ENCODE data around the gene ORMDL3. TPM values are rescaled to one million over a fixed set of nuclear protein-coding genes. Genes with fewer than 3 reads are reported as not detected.

Gene ORMDL3
- total RNA-seq, 1 experiment from 2014 or later = 14.7 TPM

DNA sequence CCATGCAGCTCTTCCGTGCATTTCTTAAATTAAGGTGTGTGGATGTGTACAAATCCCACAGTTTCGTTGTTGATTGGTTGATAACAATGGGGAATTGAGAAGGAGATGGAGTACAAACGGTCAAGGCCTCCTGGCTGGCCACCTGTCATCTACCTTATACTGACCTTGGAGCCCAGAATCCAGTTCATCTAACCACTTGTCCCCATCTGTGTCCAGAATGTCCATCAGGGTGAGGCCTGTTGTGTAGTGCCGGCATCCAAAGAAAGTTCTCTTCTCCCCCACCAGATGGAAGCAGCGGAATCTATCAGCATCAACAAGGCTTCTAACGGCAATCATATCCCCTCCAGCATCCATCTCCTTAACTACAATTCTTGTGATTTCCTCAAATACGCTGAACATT is 10.5 kb downstream of the ORMDL3 start:
- Mint-ChIP-seq H3K4me1 (ENCODE audit: insufficient read depth, unreplicated experiment) (no peaks in the 10 kb centered on the region), H3K27me3 (ENCODE audit: insufficient read depth, unreplicated experiment) (peaks cover 19% of the 10 kb centered on the region), H3K27ac (ENCODE audit: low read depth, unreplicated experiment) (no peak overlapping the region), H3K4me3 (ENCODE audit: unreplicated experiment) (no peak overlapping the region), H3K9me3 (ENCODE audit: unreplicated experiment) (no peaks in the 10 kb centered on the region), H3K36me3 (ENCODE audit: insufficient read depth, unreplicated experiment) (no peaks in the 10 kb centered on the region)
- TF ChIP-seq, protein P1, sequence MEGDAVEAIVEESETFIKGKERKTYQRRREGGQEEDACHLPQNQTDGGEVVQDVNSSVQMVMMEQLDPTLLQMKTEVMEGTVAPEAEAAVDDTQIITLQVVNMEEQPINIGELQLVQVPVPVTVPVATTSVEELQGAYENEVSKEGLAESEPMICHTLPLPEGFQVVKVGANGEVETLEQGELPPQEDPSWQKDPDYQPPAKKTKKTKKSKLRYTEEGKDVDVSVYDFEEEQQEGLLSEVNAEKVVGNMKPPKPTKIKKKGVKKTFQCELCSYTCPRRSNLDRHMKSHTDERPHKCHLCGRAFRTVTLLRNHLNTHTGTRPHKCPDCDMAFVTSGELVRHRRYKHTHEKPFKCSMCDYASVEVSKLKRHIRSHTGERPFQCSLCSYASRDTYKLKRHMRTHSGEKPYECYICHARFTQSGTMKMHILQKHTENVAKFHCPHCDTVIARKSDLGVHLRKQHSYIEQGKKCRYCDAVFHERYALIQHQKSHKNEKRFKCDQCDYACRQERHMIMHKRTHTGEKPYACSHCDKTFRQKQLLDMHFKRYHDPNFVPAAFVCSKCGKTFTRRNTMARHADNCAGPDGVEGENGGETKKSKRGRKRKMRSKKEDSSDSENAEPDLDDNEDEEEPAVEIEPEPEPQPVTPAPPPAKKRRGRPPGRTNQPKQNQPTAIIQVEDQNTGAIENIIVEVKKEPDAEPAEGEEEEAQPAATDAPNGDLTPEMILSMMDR (IDR thresholded peaks at IDR 0.05; ENCODE audit: unreplicated experiment) = no peak
- no peak for DNase-seq (ENCODE audit: unreplicated experiment)
- ChIA-PET POLR2A (interaction anchor here (1.9 kb wide), 1 partner anchor 10 kb away, joined by 7 read pairs; the partner anchor contains the start of gene ORMDL3), CTCF (no interaction called here)
- BruUV-seq (replicated peaks) = no TSS peak
- intact Hi-C loops (cut with micrococcal nuclease) = no loop called here

- Mint-ChIP-seq H3K36me3 (ENCODE audit: insufficient read depth, unreplicated experiment) (no peaks in the 10 kb centered on the region), H3K4me1 (ENCODE audit: insufficient read depth, unreplicated experiment) (no peaks in the 10 kb centered on the region), H3K9me3 (ENCODE audit: unreplicated experiment) (no peaks in the 10 kb centered on the region), H3K4me3 (ENCODE audit: unreplicated experiment) (no peak overlapping the region), H3K27me3 (ENCODE audit: insufficient read depth, unreplicated experiment) (peaks cover 28% of the 10 kb centered on the region), H3K27ac (ENCODE audit: low read depth, unreplicated experiment) (no peak overlapping the region)
- DNase-seq (ENCODE audit: unreplicated experiment) = no peak
- TF ChIP-seq, protein P1 (IDR thresholded peaks at IDR 0.05; ENCODE audit: unreplicated experiment) = no peak
- CTCF ChIA-PET = no interaction called here
- POLR2A ChIA-PET = interaction anchor here (0.7 to 1.9 kb wide), 2 partner anchors 11 to 853 kb away, joined by 3 to 7 read pairs; partner anchors contain the start of gene ORMDL3
- BruUV-seq (replicated peaks) = no TSS peak
- intact Hi-C loops (cut with micrococcal nuclease) = no loop called here
Observed at GRCh38 chr17:39915559-39915958, 11.8 kb downstream of the ORMDL3 start.

DNA sequence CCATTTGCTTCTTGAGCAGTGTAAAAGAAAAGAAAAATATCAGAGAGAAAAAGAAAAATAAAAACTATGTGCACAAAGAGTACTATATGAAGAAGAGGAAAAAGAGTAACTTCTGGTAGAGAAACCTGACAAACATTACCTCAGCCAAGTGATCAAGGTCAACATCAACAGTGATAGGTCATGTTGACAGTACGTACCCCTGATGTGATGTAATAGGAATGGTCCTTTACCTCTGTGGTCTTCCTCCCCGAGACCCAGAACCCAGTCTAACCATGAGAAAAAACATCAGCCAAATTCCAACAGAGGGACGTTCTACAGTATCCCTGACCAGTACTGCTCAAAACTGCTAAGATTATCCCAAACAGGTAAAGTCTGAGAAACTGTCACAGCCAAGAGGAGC is 13.4 kb downstream of the ORMDL3 start:
- intact Hi-C loops (cut with micrococcal nuclease) = no loop called here
- H3K4me3 Mint-ChIP-seq (ENCODE audit: unreplicated experiment) = no peak overlapping the region
- H3K4me1 Mint-ChIP-seq (ENCODE audit: insufficient read depth, unreplicated experiment) = no peaks in the 10 kb centered on the region
- TF ChIP-seq, protein P1 (IDR thresholded peaks at IDR 0.05; ENCODE audit: unreplicated experiment) = no peak
- H3K9me3 Mint-ChIP-seq (ENCODE audit: unreplicated experiment) = no peaks in the 10 kb centered on the region
- no peak for DNase-seq (ENCODE audit: unreplicated experiment)
- CTCF ChIA-PET = no interaction called here
- no peaks in the 10 kb centered on the region for H3K36me3 Mint-ChIP-seq (ENCODE audit: insufficient read depth, unreplicated experiment)
- no TSS peak for BruUV-seq (replicated peaks)
- no peak overlapping the region for H3K27ac Mint-ChIP-seq (ENCODE audit: low read depth, unreplicated experiment)
- peaks cover 37% of the 10 kb centered on the region for H3K27me3 Mint-ChIP-seq (ENCODE audit: insufficient read depth, unreplicated experiment)
- POLR2A ChIA-PET = no interaction called here

DNA sequence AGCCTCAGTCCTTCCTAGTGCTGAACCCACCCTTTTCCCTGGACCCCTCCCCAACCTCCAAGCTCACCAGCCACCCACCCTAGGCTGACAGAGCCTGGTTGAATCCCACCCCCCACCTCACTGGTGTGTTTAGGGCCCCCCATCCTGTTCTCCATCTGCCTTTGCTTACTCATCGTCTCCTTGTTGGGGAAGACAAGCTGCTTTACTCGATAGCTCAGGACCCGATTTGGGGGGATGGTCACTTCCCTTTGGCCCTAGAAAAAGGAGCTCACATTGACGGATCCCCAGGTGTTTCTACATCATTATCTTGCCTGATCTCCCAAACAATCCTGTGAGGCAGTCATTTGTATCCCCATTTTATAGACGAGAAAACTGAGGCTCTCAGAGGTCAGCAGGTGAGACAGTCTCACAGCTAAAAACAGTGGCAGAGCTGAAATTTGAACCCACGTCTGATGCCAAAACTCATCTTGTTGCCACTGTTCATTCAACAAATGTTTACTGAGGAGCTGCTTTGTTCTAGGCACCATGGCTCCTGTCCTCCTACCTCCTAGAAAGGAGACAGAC is 18.5 kb downstream of the ORMDL3 start:
- intact Hi-C loops (cut with micrococcal nuclease) = no loop called here
- CTCF ChIA-PET = interaction anchor here (1.0 kb wide), 1 partner anchor 36 kb away, joined by 3 read pairs; no protein-coding TSS in a partner anchor
- Mint-ChIP-seq H3K9me3 (ENCODE audit: unreplicated experiment) (no peaks in the 10 kb centered on the region), H3K27me3 (ENCODE audit: insufficient read depth, unreplicated experiment) (peaks cover 39% of the 10 kb centered on the region), H3K4me3 (ENCODE audit: unreplicated experiment) (no peak overlapping the region), H3K27ac (ENCODE audit: low read depth, unreplicated experiment) (no peak overlapping the region), H3K4me1 (ENCODE audit: insufficient read depth, unreplicated experiment) (no peaks in the 10 kb centered on the region), H3K36me3 (ENCODE audit: insufficient read depth, unreplicated experiment) (no peaks in the 10 kb centered on the region)
- no TSS peak for BruUV-seq (replicated peaks)
- POLR2A ChIA-PET = interaction anchor here (0.6 kb wide), 1 partner anchor 1182 kb away, joined by 3 read pairs; no protein-coding TSS in a partner anchor
- DNase-seq (ENCODE audit: unreplicated experiment) = no peak
- TF ChIP-seq, protein P1 (IDR thresholded peaks at IDR 0.05; ENCODE audit: unreplicated experiment) = no peak
